Activated T-cell treated with anti-CD3 and anti-CD28 coated beads, Interleukin-2, amount 50 U/mL, for 4 hours (primary cell): ENCODE data around the gene CDC14B. TPM values are rescaled to one million over a fixed set of nuclear protein-coding genes. Genes with fewer than 3 reads are reported as not detected.
A peak's percentile ranks its signal among the peaks of the same experiment; 100 is the strongest.

ENCODE experiments used
- ATAC-seq, 2 donors: fragments of 200-7000 bp; cut with Tn5 transposase; one replicate each; pipeline ENCODE4 v1.10.0; 2021
- DNase-seq: peaks from one replicate; pipeline ENCODE4 v3.0.0-alpha.2; 2020
- H3K27me3 Mint-ChIP-seq: one replicate; pipeline ENCODE4 v1.8.0; 2021; ENCODE audit warnings: low read depth, mixed read lengths
- H3K36me3 Mint-ChIP-seq: one replicate; pipeline ENCODE4 v1.8.0; 2022; ENCODE audit warnings: mixed read lengths; ENCODE audit not compliant: insufficient read depth
- H3K4me1 Mint-ChIP-seq: one replicate; pipeline ENCODE4 v1.8.0; 2021; ENCODE audit warnings: low read depth, mixed read lengths
- H3K4me3 Mint-ChIP-seq: one replicate; pipeline ENCODE4 v1.8.0; 2021; ENCODE audit warnings: mild to moderate bottlenecking, moderate library complexity, mixed read lengths
- H3K9me3 Mint-ChIP-seq: one replicate; pipeline ENCODE4 v1.8.0; 2021; ENCODE audit warnings: mixed read lengths
- total RNA-seq, 3 donors: library from RNA; stranded (reverse); gene quantifications; one replicate each; pipeline ENCODE4 v1.2.1, GENCODE V29; 2021

CDC14B gene
- total RNA-seq, 3 donors from 2014 or later: 1.7 to 2.9 (median 2.5) TPM

DNA sequence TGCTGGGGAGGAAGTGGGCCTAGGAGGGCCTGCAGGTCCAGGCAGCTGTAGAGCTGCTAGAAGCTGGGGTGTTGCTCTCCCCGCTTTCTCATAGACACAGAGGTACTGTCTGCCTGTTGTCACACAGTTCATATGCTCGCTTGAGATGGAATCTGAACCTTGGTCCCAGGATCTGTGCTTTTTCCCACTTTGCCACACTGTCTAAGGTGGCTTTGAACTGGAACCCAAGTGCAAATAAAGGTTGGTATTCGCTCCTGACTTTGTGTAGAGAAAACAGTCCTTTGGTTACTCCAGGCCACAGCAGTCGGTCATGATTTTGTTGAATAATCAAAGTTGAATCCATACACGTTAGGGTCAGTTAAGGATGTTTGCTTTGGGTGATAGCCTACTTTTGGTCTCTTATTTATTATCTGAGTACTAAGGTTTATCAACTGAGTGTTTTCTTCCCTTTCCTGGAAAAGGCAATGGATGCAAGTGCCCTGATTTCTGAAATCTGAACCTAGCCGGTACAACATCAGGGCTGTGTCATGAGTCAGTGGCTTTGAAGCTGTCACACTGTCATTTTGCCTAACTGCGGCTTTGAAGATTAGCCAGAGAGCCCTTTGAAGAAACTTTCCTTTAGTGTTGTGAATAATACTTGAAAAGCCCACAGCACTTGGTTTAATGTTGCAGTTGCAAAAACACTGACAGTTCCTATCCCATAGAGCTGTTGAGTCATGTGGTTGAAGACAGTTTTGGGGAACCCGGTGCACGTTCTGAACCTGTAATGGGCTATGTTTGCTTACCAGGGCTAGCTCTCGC is 128.4 kb downstream of the CDC14B start:
- H3K36me3 Mint-ChIP-seq: peaks cover 30% of the 10 kb centered on the region
- no peak for DNase-seq
- no peak overlapping the region for H3K4me3 Mint-ChIP-seq
- H3K27me3 Mint-ChIP-seq: no peaks in the 10 kb centered on the region
- H3K4me1 Mint-ChIP-seq: peaks cover 10% of the 10 kb centered on the region
- peak; percentile 93 to 95 for ATAC-seq
- no peaks in the 10 kb centered on the region for H3K9me3 Mint-ChIP-seq

GRCh38 chr9:96490534-96491078 is 129.0 kb downstream of the CDC14B start:
- Mint-ChIP-seq H3K27me3 (no peaks in the 10 kb centered on the region), H3K9me3 (no peaks in the 10 kb centered on the region), H3K4me1 (peaks cover 11% of the 10 kb centered on the region), H3K36me3 (peaks cover 33% of the 10 kb centered on the region), H3K4me3 (no peak overlapping the region)
- DNase-seq (no peak), ATAC-seq (no peak)

- peaks cover 38% of the 10 kb centered on the region for H3K36me3 Mint-ChIP-seq
- no peaks in the 10 kb centered on the region for H3K27me3 Mint-ChIP-seq
- no peak for DNase-seq
- H3K4me1 Mint-ChIP-seq: peaks cover 20% of the 10 kb centered on the region
- no peak overlapping the region for H3K4me3 Mint-ChIP-seq
- H3K9me3 Mint-ChIP-seq: no peaks in the 10 kb centered on the region
- ATAC-seq: no peak
Observed at GRCh38 chr9:96489482-96489979, 130.1 kb downstream of the CDC14B start.

GRCh38 chr9:96487949-96488348 is 131.7 kb downstream of the CDC14B start:
- DNase-seq (no peak), ATAC-seq (no peak)
- H3K4me1 Mint-ChIP-seq: peaks cover 31% of the 10 kb centered on the region
- no peaks in the 10 kb centered on the region for H3K27me3 Mint-ChIP-seq
- H3K4me3 Mint-ChIP-seq: no peak overlapping the region
- no peaks in the 10 kb centered on the region for H3K9me3 Mint-ChIP-seq
- peaks cover 43% of the 10 kb centered on the region for H3K36me3 Mint-ChIP-seq

- no peaks in the 10 kb centered on the region for H3K27me3 Mint-ChIP-seq
- no peak for DNase-seq
- no peak overlapping the region for H3K4me3 Mint-ChIP-seq
- no peak for ATAC-seq
- H3K36me3 Mint-ChIP-seq: peaks cover 50% of the 10 kb centered on the region
- no peaks in the 10 kb centered on the region for H3K9me3 Mint-ChIP-seq
- H3K4me1 Mint-ChIP-seq: peaks cover 33% of the 10 kb centered on the region
Observed at GRCh38 chr9:96487029-96487396, 132.6 kb downstream of the CDC14B start.

DNA sequence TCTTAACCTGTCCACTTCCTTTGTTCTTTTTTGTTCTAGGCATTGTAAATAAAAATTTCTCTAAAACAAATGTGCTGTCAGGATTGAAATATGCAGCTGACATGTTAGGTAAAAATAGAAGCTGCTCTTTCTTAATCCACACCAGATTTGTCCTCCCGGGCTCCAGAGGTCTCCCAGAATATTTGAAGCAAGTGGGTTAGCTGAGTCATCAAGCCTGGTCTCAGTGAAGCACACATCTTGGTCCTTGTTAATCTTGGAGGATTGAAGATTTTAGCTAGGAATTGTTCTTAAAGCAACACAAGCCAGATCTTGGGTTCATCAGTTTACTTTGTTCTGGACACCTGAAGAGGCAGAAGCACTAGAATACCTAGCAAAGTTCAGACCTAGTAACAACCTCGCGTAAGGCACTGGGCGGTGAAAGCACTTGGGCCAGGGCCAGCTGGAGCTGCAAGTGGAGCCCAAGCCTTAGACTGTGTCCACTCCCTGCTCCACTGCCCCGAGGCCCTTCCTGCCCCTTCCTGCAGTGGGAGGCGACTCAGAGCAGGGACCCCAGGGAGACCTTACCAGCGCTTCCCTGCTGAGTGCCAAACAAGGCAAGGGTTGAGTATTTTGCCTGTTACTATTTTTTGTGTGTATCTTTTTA is 133.1 kb downstream of the CDC14B start:
- Mint-ChIP-seq H3K4me3 (no peak overlapping the region), H3K27me3 (no peaks in the 10 kb centered on the region), H3K4me1 (peaks cover 29% of the 10 kb centered on the region), H3K9me3 (no peaks in the 10 kb centered on the region), H3K36me3 (peaks cover 48% of the 10 kb centered on the region)
- no peak for ATAC-seq
- no peak for DNase-seq

GRCh38 chr9:96485280-96485679 is 134.4 kb downstream of the CDC14B start:
- no peak for DNase-seq
- no peak for ATAC-seq
- Mint-ChIP-seq H3K4me1 (peaks cover 24% of the 10 kb centered on the region), H3K9me3 (no peaks in the 10 kb centered on the region), H3K27me3 (no peaks in the 10 kb centered on the region), H3K4me3 (no peak overlapping the region), H3K36me3 (peaks cover 43% of the 10 kb centered on the region)

DNA sequence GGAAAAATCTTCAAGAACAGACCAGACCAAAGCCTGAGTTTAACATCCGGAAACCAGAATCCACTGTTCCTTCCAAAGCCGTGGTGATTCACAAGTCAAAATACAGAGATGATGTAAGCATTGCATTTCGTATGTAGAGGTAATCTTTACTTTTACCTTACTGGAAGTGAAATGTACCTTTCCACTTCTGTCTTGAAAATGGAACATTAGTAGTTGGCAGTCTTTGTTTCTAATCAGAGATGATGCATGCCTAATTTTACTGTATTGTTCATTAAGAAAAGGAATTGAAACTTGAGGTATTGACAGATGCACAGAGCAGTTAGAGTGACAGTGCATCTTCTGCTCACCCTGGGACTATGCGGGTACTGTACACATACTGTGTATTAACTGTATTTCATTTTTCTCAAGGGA is 135.1 kb downstream of the CDC14B start:
- no peak overlapping the region for H3K4me3 Mint-ChIP-seq
- DNase-seq (no peak), ATAC-seq (peak; percentile 75 to 90)
- peaks cover 36% of the 10 kb centered on the region for H3K36me3 Mint-ChIP-seq
- H3K4me1 Mint-ChIP-seq: peaks cover 26% of the 10 kb centered on the region
- no peaks in the 10 kb centered on the region for H3K27me3 Mint-ChIP-seq
- H3K9me3 Mint-ChIP-seq: no peaks in the 10 kb centered on the region

- no peaks in the 10 kb centered on the region for H3K9me3 Mint-ChIP-seq
- DNase-seq: no peak
- no peaks in the 10 kb centered on the region for H3K27me3 Mint-ChIP-seq
- peaks cover 29% of the 10 kb centered on the region for H3K4me1 Mint-ChIP-seq
- peaks cover 33% of the 10 kb centered on the region for H3K36me3 Mint-ChIP-seq
- ATAC-seq: no peak
- no peak overlapping the region for H3K4me3 Mint-ChIP-seq
Observed at GRCh38 chr9:96483733-96484390, 135.8 kb downstream of the CDC14B start.

- H3K4me3 Mint-ChIP-seq: no peak overlapping the region
- H3K4me1 Mint-ChIP-seq: peaks cover 36% of the 10 kb centered on the region
- DNase-seq (no peak), ATAC-seq (no peak)
- peaks cover 26% of the 10 kb centered on the region for H3K36me3 Mint-ChIP-seq
- H3K9me3 Mint-ChIP-seq: no peaks in the 10 kb centered on the region
- no peaks in the 10 kb centered on the region for H3K27me3 Mint-ChIP-seq
Observed at GRCh38 chr9:96483197-96483596, 136.4 kb downstream of the CDC14B start.

- Mint-ChIP-seq H3K4me1 (peaks cover 39% of the 10 kb centered on the region), H3K4me3 (no peak overlapping the region), H3K36me3 (peaks cover 23% of the 10 kb centered on the region), H3K27me3 (no peaks in the 10 kb centered on the region), H3K9me3 (no peaks in the 10 kb centered on the region)
- ATAC-seq (no peak), DNase-seq (no peak)
Observed at GRCh38 chr9:96482476-96482875, 137.2 kb downstream of the CDC14B start.

DNA sequence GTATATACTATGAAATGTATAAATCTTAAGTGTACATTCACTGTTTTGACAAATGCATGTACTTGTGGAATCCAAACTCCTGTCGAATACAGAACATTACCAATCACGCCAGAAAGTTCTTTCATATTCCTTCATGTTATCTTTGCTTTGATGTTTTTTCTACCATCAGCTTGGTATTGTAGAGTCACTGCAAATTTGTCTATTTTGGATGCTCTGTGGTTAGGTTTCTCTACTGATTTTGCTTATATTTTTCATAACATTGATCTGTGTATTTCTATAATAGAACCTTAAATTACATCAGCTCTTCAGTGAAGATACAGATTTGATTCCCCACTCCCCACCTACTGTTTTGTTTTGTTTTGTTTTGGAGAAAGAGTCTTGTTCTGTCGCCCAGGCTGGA is 138.9 kb downstream of the CDC14B start:
- no peak for ATAC-seq
- peaks cover 23% of the 10 kb centered on the region for H3K36me3 Mint-ChIP-seq
- no peak for DNase-seq
- H3K4me3 Mint-ChIP-seq: no peak overlapping the region
- H3K4me1 Mint-ChIP-seq: peaks cover 43% of the 10 kb centered on the region
- no peaks in the 10 kb centered on the region for H3K27me3 Mint-ChIP-seq
- H3K9me3 Mint-ChIP-seq: no peaks in the 10 kb centered on the region

DNA sequence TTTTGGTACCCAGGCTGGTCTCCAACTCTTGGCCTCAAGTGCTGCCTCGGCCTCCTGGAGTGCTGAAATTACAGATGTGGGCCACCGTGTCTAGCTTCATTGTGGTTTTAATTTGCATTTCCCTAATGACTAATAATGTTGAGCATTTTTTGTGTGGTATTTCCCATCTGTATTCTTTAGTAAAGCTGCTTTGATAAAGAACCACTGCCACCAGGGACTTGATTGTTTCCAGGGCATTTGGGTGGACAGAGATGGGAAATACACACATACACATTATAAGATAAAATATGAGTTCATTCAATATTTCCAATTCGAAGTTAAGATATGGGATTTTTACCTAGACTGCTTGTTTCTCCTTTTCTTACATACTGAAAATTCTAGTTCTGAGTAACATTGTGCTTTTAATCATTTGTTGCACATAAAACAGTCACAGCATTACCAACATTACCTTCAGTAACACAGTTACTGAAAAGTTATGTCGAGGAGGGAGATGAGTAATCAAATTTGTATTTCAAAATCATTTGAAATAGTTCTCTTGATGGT is 140.7 kb downstream of the CDC14B start:
- no peak overlapping the region for H3K4me3 Mint-ChIP-seq
- H3K27me3 Mint-ChIP-seq: no peaks in the 10 kb centered on the region
- ATAC-seq (peak; percentile 84 to 85), DNase-seq (no peak)
- no peaks in the 10 kb centered on the region for H3K9me3 Mint-ChIP-seq
- H3K36me3 Mint-ChIP-seq: peaks cover 21% of the 10 kb centered on the region
- peaks cover 30% of the 10 kb centered on the region for H3K4me1 Mint-ChIP-seq

DNA sequence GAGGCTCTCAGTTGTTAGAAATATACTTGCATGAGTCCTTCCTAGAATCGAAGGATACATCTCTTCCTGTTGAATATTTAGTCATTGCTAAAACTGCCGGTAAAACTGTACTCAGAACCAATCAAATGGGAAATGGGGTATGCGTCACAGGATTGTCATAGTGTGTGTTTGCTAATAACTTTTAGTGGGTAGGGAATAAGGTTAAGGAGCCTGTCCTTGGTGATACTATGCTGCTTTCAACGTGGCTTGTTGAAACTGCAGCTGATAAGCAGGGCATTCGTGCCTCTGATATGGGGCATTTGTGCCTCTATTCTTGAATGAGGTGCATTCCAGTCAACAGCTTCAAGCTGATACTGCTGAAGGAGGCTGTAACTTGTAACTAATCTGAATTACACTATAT is 143.1 kb downstream of the CDC14B start:
- Mint-ChIP-seq H3K4me3 (no peak overlapping the region), H3K27me3 (no peaks in the 10 kb centered on the region), H3K36me3 (peaks cover 12% of the 10 kb centered on the region), H3K4me1 (peaks cover 20% of the 10 kb centered on the region), H3K9me3 (no peaks in the 10 kb centered on the region)
- peak in 1 of 2 donors; percentile 53 for ATAC-seq
- DNase-seq: no peak
